CD4-positive, alpha-beta memory T cell (primary cell): Measurements from ENCODE around the gene TYK2. TPM values are rescaled to one million over a fixed set of nuclear protein-coding genes. Genes with fewer than 3 reads are reported as not detected.
A peak's percentile ranks its signal among the peaks of the same experiment; 100 is the strongest.

Experiments
- CTCF ChIA-PET: fragments of 350-600 bp; sonication (Branson Sonifier 250); formaldehyde crosslinking; loops from one replicate; lab custom pipeline; 2021; ENCODE audit warnings: inconsistent platforms; ENCODE audit not compliant: partially characterized antibody; lab: Charles Lee
- POLR2A ChIA-PET: fragments of 350-600 bp; sonication (Branson Sonifier 250); formaldehyde crosslinking; loops from one replicate; lab custom pipeline; 2021; ENCODE audit not compliant: partially characterized antibody; lab: Charles Lee
- DNase-seq, 5 donors: peaks; one replicate each; pipeline versions ENCODE4 v3.0.0 to v3.0.0-alpha.2; 2020 to 2022; ENCODE audit warnings: mixed read lengths in 1 of 5
- H3K27ac ChIP-seq: one replicate; pipeline ENCODE4 v1.7.0; 2013; ENCODE audit warnings: low read depth, low read length
- H3K27me3 ChIP-seq: 2 replicates; pipeline ENCODE4 v1.7.0; 2013; ENCODE audit warnings: mild to moderate bottlenecking, low read length, moderate library complexity; ENCODE audit not compliant: insufficient read depth
- H3K36me3 ChIP-seq: 2 replicates; pipeline ENCODE4 v1.7.0; 2013; ENCODE audit warnings: mild to moderate bottlenecking, low read length, moderate library complexity; ENCODE audit not compliant: insufficient read depth
- H3K4me1 ChIP-seq: 2 replicates; pipeline ENCODE4 v1.7.0; 2013; ENCODE audit warnings: mild to moderate bottlenecking, low read length, moderate library complexity; ENCODE audit not compliant: insufficient read depth
- H3K4me3 ChIP-seq, 2 donors: one replicate each; pipeline ENCODE4 v1.7.0; 2013; ENCODE audit warnings: low read length in 2 of 2, mild to moderate bottlenecking in 1 of 2
- H3K9me3 ChIP-seq, 2 donors: one replicate each; pipeline ENCODE4 v1.7.0; 2013; ENCODE audit warnings: low read length in 2 of 2, control low read depth in 1 of 2; ENCODE audit not compliant: control insufficient read depth in 1 of 2
- H3K27ac Mint-ChIP-seq, 7 donors: one replicate each; pipeline ENCODE4 v1.8.0; 2020 to 2021; ENCODE audit warnings: mixed read lengths in 7 of 7, mild to moderate bottlenecking in 6 of 7, inconsistent platforms in 3 of 7, moderate library complexity in 3 of 7
- H3K27me3 Mint-ChIP-seq, 2 donors: one replicate each; pipeline ENCODE4 v1.8.0; 2020 to 2021; ENCODE audit warnings: mixed read lengths in 2 of 2
- H3K36me3 Mint-ChIP-seq, 2 donors: one replicate each; pipeline ENCODE4 v1.8.0; 2020 to 2021; ENCODE audit warnings: mixed read lengths in 2 of 2, inconsistent platforms in 1 of 2, mild to moderate bottlenecking in 1 of 2
- H3K4me1 Mint-ChIP-seq, 4 donors: one replicate each; pipeline ENCODE4 v1.8.0; 2020 to 2021; ENCODE audit warnings: mixed read lengths in 4 of 4, mild to moderate bottlenecking in 1 of 4
- H3K4me3 Mint-ChIP-seq, 8 donors: one replicate each; pipeline ENCODE4 v1.8.0; 2020 to 2021; ENCODE audit warnings: mixed read lengths in 8 of 8, mild to moderate bottlenecking in 7 of 8, moderate library complexity in 6 of 8, inconsistent platforms in 3 of 8
- H3K9me3 Mint-ChIP-seq, 8 donors: one replicate each; pipeline ENCODE4 v1.8.0; 2020 to 2021; ENCODE audit warnings: mixed read lengths in 8 of 8, mild to moderate bottlenecking in 5 of 8, inconsistent platforms in 3 of 8, moderate library complexity in 1 of 8
- intact Hi-C: fragments of 100-400 bp; cut with micrococcal nuclease; formaldehyde crosslinking; loops from one replicate; pipeline ENCODE4 v1.15.1; 2023
- polyA plus RNA-seq, 2 donors: library from polyadenylated mRNA; unstranded; fragments of 300-500 nt; fragmentation: Illumina TruSeq; gene quantifications; one replicate each; pipeline ENCODE4 v1.2.3, GENCODE V29; 2021
- total RNA-seq, 2 experiments: library from RNA; stranded (reverse); gene quantifications; one replicate each; pipeline ENCODE4 v1.2.3, GENCODE V29; 2021

The TYK2 gene
- total and polyA plus RNA-seq, 4 experiments from 2014 or later: 33.3 to 314 (median 187) TPM

DNA sequence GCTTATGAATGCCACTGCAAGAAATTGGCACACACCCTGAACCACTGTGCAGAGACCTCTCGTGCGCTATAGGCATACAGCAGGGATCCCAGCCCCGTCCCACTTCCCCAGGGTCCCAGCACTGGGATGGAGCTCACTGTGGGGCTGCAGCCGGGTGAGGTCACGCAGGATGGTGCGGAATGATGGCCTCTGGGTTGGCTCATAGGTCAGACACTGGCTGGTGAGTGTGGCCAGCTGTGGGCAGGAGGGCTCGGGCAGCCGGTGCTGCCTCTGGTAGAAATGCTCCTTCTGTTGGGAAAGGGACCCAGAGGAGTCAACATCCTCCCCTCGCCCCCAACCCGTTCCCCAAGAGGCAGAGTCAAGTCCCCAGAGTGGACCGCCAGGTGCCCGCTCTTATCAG lies 23.9 kb downstream of the TYK2 start:
- Histone ChIP-seq H3K27ac (no peak overlapping the region), H3K4me1 (no peaks in the 10 kb centered on the region), H3K9me3 (no peaks in the 10 kb centered on the region), H3K27me3 (no peaks in the 10 kb centered on the region), H3K4me3 (no peak overlapping the region), H3K36me3 (peaks cover 44% of the 10 kb centered on the region)
- Mint-ChIP-seq H3K27ac (no peak overlapping the region), H3K4me1 (peaks cover 0 to 3% (median 0%) of the 10 kb centered on the region in 4 donors), H3K27me3 (no peaks in the 10 kb centered on the region), H3K4me3 (no peak overlapping the region), H3K36me3 (peaks cover 35 to 51% of the 10 kb centered on the region in 2 donors), H3K9me3 (peaks cover 0 to 2% (median 0%) of the 10 kb centered on the region in 8 donors)
- intact Hi-C loops: no loop called here
- POLR2A ChIA-PET: no interaction called here
- CTCF ChIA-PET: no interaction called here
- DNase-seq: no peak

GRCh38 chr19:10353793-10354391 lies 26.5 kb downstream of the TYK2 start:
- H3K9me3 ChIP-seq: no peaks in the 10 kb centered on the region
- Mint-ChIP-seq H3K27me3 (no peaks in the 10 kb centered on the region), H3K4me1 (no peaks in the 10 kb centered on the region), H3K36me3 (peaks cover 31 to 44% of the 10 kb centered on the region in 2 donors), H3K27ac (peak overlapping the region in 1 of 7 donors; percentile 41), H3K4me3 (no peak overlapping the region), H3K9me3 (no peaks in the 10 kb centered on the region)
- intact Hi-C loops: no loop called here
- ChIA-PET POLR2A (interaction anchor here (1.8 kb wide), 1 partner anchor 84 kb away, joined by 4 read pairs; no protein-coding TSS in a partner anchor), CTCF (no interaction called here)
- no peaks in the 10 kb centered on the region for H3K27me3 ChIP-seq
- no peak overlapping the region for H3K4me3 ChIP-seq
- H3K27ac ChIP-seq: no peak overlapping the region
- DNase-seq: peak in 3 of 5 donors; percentile 8 to 28 (median 23)
- H3K4me1 ChIP-seq: no peaks in the 10 kb centered on the region
- peaks cover 39% of the 10 kb centered on the region for H3K36me3 ChIP-seq

DNA sequence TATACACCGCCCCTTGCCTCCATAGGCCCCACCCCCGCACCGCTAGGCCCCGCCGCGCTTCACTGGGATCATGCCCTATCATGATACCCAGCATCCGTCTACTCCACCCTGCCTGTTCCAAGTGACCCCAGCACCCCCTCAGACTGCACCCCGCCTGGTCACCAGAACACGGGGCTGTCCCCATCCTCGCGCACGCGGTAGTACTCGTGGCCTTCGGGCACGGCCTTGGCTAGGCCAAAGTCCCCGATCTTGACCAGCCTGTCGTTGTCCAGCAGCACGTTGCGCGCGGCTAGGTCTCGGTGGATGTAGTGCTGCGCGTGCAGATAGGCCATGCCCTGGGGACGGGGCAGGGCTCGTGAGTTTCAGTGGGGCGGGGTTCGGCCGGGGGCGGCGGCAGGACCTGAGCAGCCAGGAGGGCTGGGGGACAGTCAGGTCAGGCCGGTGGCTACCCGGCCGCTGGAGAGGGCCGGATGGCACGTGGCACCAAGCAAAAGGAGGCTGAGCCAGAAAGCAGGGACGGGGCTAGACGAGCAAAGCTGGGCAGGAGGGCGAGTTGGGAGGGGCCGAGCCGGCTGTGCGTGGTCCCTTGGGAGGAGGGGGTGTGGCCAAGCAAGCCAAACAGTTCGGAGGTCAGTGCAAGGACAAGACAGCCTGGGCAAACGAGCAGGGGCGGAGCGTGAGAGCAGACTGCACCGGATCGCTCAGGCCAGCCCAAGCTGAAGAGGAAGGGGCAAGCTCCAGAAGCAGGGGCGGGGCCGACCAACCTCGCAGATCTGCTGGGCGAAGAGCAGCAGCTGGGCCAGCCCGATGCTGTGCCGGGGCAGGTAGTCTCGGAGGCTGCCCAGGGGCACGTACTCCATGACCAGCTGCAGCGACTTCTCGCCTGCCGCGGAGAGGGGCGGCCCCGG lies 27.4 kb downstream of the TYK2 start:
- Mint-ChIP-seq H3K27me3 (no peaks in the 10 kb centered on the region), H3K36me3 (peaks cover 27 to 44% of the 10 kb centered on the region in 2 donors), H3K4me1 (no peaks in the 10 kb centered on the region), H3K9me3 (no peaks in the 10 kb centered on the region), H3K27ac (no peak overlapping the region), H3K4me3 (no peak overlapping the region)
- no peaks in the 10 kb centered on the region for H3K9me3 ChIP-seq
- peaks cover 34% of the 10 kb centered on the region for H3K36me3 ChIP-seq
- no peaks in the 10 kb centered on the region for H3K4me1 ChIP-seq
- intact Hi-C loops: no loop called here
- ChIA-PET CTCF (no interaction called here), POLR2A (interaction anchor here (1.8 kb wide), 1 partner anchor 83 kb away, joined by 4 read pairs; no protein-coding TSS in a partner anchor)
- no peak overlapping the region for H3K27ac ChIP-seq
- DNase-seq: no peak
- H3K4me3 ChIP-seq: no peak overlapping the region
- no peaks in the 10 kb centered on the region for H3K27me3 ChIP-seq

DNA sequence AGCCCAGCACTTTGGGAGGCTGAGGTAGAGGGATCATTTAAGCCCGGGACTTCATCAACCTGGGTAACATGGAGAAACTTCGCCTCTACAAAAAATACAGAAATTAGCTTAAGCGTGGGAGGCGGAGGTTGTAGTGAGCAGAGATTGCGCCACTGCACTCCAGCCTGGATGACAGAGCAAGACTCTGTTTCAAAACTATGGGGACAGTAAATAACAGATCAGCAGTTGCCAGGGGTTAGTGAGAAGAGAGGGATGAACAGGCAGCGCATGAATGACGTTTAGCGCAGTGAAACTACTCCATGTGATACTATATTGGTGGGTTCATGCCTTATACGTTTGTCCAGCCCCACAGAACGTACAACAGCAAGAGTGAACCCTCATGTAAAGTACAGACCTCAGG lies 33.9 kb downstream of the TYK2 start:
- Histone ChIP-seq H3K4me3 (no peak overlapping the region), H3K36me3 (peaks cover 6% of the 10 kb centered on the region), H3K27ac (no peak overlapping the region), H3K27me3 (no peaks in the 10 kb centered on the region), H3K4me1 (no peaks in the 10 kb centered on the region), H3K9me3 (no peaks in the 10 kb centered on the region)
- ChIA-PET POLR2A (no interaction called here), CTCF (no interaction called here)
- no peak overlapping the region for H3K4me3 Mint-ChIP-seq
- peaks cover 6 to 10% of the 10 kb centered on the region in 2 donors for H3K36me3 Mint-ChIP-seq
- no peaks in the 10 kb centered on the region for H3K4me1 Mint-ChIP-seq
- no peak for DNase-seq
- H3K27ac Mint-ChIP-seq: no peak overlapping the region
- no peaks in the 10 kb centered on the region for H3K27me3 Mint-ChIP-seq
- intact Hi-C loops: no loop called here
- H3K9me3 Mint-ChIP-seq: no peaks in the 10 kb centered on the region

GRCh38 chr19:10344780-10345179 lies 35.6 kb downstream of the TYK2 start:
- Histone ChIP-seq H3K4me1 (peaks cover 6% of the 10 kb centered on the region), H3K4me3 (no peak overlapping the region), H3K9me3 (no peaks in the 10 kb centered on the region), H3K27ac (no peak overlapping the region), H3K27me3 (no peaks in the 10 kb centered on the region), H3K36me3 (no peaks in the 10 kb centered on the region)
- H3K27ac Mint-ChIP-seq: no peak overlapping the region
- CTCF ChIA-PET: interaction anchor here (0.6 to 1.7 kb wide), 2 partner anchors 85 to 242 kb away, joined by 3 to 6 read pairs; no protein-coding TSS in a partner anchor
- DNase-seq: no peak
- no peaks in the 10 kb centered on the region for H3K9me3 Mint-ChIP-seq
- no peaks in the 10 kb centered on the region for H3K36me3 Mint-ChIP-seq
- peaks cover 3 to 10% (median 4%) of the 10 kb centered on the region in 4 donors for H3K4me1 Mint-ChIP-seq
- intact Hi-C loops: no loop called here
- POLR2A ChIA-PET: interaction anchor here (1.0 kb wide), 1 partner anchor 11 kb away, joined by 4 read pairs; the partner anchor contains the start of gene RAVER1
- H3K4me3 Mint-ChIP-seq: no peak overlapping the region
- no peaks in the 10 kb centered on the region for H3K27me3 Mint-ChIP-seq

DNA sequence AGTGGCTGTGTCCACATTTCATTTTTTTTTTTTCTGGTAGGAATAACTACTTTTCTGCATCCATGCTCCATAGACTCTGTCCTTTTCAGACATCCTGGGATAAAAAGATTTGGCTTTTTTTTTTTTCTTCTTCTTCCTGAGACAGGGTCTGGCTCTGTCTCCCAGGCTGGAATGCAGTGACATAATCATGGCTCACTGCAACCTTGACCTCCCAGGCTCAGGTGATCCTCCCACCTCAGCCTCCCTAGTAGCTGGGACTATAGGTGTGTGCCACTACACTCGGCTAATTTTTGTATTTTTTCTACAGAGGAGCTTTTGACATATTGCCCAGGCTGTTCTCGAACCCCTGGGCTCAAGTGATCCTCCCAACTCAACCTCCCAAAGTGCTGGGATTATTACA lies 36.9 kb downstream of the TYK2 start:
- no peak overlapping the region for H3K4me3 ChIP-seq
- H3K9me3 Mint-ChIP-seq: no peaks in the 10 kb centered on the region
- ChIA-PET POLR2A (interaction anchor here (1.2 kb wide), 1 partner anchor 10 kb away, joined by 3 read pairs; the partner anchor contains the start of gene RAVER1), CTCF (no interaction called here)
- H3K4me1 Mint-ChIP-seq: peaks cover 11 to 23% (median 16%) of the 10 kb centered on the region in 4 donors
- no peaks in the 10 kb centered on the region for H3K9me3 ChIP-seq
- H3K4me1 ChIP-seq: peaks cover 16% of the 10 kb centered on the region
- H3K27me3 Mint-ChIP-seq: no peaks in the 10 kb centered on the region
- peaks cover under 1 to 10% of the 10 kb centered on the region in 2 donors for H3K36me3 Mint-ChIP-seq
- H3K36me3 ChIP-seq: no peaks in the 10 kb centered on the region
- H3K4me3 Mint-ChIP-seq: no peak overlapping the region
- intact Hi-C loops: no loop called here
- no peak for DNase-seq
- no peak overlapping the region for H3K27ac ChIP-seq
- no peak overlapping the region for H3K27ac Mint-ChIP-seq
- no peaks in the 10 kb centered on the region for H3K27me3 ChIP-seq

- ChIA-PET CTCF (interaction anchor here (1.0 to 2.5 kb wide), 3 partner anchors 10 to 70 kb away, joined by 4 to 12 read pairs (median 4); no protein-coding TSS in a partner anchor), POLR2A (interaction anchor here (0.8 to 1.0 kb wide), 3 partner anchors 40 to 236 kb away, joined by 3 to 6 read pairs (median 4); partner anchors contain the start of genes ICAM1 and TYK2)
These were observed 40.4 kb downstream of the TYK2 start for GRCh38 chr19:10339977-10340376.

More at GRCh38 chr19:10339977-10340376, 40.4 kb downstream of the TYK2 start:
- Histone ChIP-seq H3K27ac (peak overlapping the region; percentile 82), H3K36me3 (peaks cover 12% of the 10 kb centered on the region), H3K4me1 (peaks cover 35% of the 10 kb centered on the region), H3K4me3 (peak overlapping the region in 1 of 2 donors; percentile 80), H3K27me3 (no peaks in the 10 kb centered on the region), H3K9me3 (no peaks in the 10 kb centered on the region)
- peaks cover 14 to 42% (median 25%) of the 10 kb centered on the region in 4 donors for H3K4me1 Mint-ChIP-seq
- peak overlapping the region; percentile 85 to 97 (median 96) for H3K27ac Mint-ChIP-seq
- no peak for DNase-seq
- no peaks in the 10 kb centered on the region for H3K9me3 Mint-ChIP-seq
- peaks cover 3 to 18% of the 10 kb centered on the region in 2 donors for H3K36me3 Mint-ChIP-seq
- H3K4me3 Mint-ChIP-seq: peak overlapping the region; percentile 91 to 99 (median 96)
- intact Hi-C loops: loop anchor here (1.0 kb wide), 1 partner anchor 40 kb away; the partner anchor contains the start of gene TYK2
- no peaks in the 10 kb centered on the region for H3K27me3 Mint-ChIP-seq
